NCI-H146 treated with DMSO at 0.1 percent for 48 hours (cell line): Measurements from ENCODE around the gene NSFL1C.

Source experiments
- DNase-seq: peaks from one replicate; lab custom pipeline; 2025; ENCODE audit not compliant: unreplicated experiment; lab: John Stamatoyannopoulos, UW

Gene NSFL1C

GRCh38 chr20:1393507-1393882, 73.2 kb downstream of the NSFL1C start:
- DNase-seq: no peak

GRCh38 chr20:1392693-1393506, 73.7 kb downstream of the NSFL1C start, which contains the start of gene FKBP1A:
Gene FKBP1A (minus strand): TSS chr20:1393054. CDS start chr20:1392998, 56 bp downstream.
- DNase-seq: peak; percentile 82

GRCh38 chr20:1392443-1392692, 74.3 kb downstream of the NSFL1C start:
- DNase-seq: no peak
